ENCODE measurements around the gene TSPAN18.

Gene TSPAN18

GRCh38 chr11:44852952-44853351 is 126.2 kb downstream of the TSPAN18 start:
- in situ Hi-C loops (cut with MboI; ENCODE audit: low pct_unique_long_range_greater_than_20kb, low sequenced_read_pairs, unreplicated experiment) = no loop called here
- DNase-seq (ENCODE audit: low spot score) = no peak
- no peak for TF ChIP-seq CTCF (IDR thresholded peaks at IDR 0.05; ENCODE audit: extremely low read depth, insufficient read depth, missing control alignments)

- in situ Hi-C loops (cut with MboI; ENCODE audit: low pct_unique_long_range_greater_than_20kb, low sequenced_read_pairs, unreplicated experiment) = no loop called here
- no peak for DNase-seq (ENCODE audit: low spot score)
- TF ChIP-seq CTCF (IDR thresholded peaks at IDR 0.05; ENCODE audit: extremely low read depth, insufficient read depth, missing control alignments) = no peak
These were observed 126.9 kb downstream of the TSPAN18 start for GRCh38 chr11:44853666-44854065.

- in situ Hi-C loops (cut with MboI; ENCODE audit: low pct_unique_long_range_greater_than_20kb, low sequenced_read_pairs, unreplicated experiment) = no loop called here
- no peak for DNase-seq (ENCODE audit: low spot score)
- no peak for TF ChIP-seq CTCF (IDR thresholded peaks at IDR 0.05; ENCODE audit: extremely low read depth, insufficient read depth, missing control alignments)
These were observed 127.3 kb downstream of the TSPAN18 start for GRCh38 chr11:44854086-44854485.

- DNase-seq (ENCODE audit: low spot score) = no peak
- in situ Hi-C loops (cut with MboI; ENCODE audit: low pct_unique_long_range_greater_than_20kb, low sequenced_read_pairs, unreplicated experiment) = no loop called here
- no peak for TF ChIP-seq CTCF (IDR thresholded peaks at IDR 0.05; ENCODE audit: extremely low read depth, insufficient read depth, missing control alignments)
These were observed 128.2 kb downstream of the TSPAN18 start for GRCh38 chr11:44854741-44855492.

GRCh38 chr11:44855493-44855849 is 128.7 kb downstream of the TSPAN18 start:
- DNase-seq (ENCODE audit: low spot score) = no peak
- in situ Hi-C loops (cut with MboI; ENCODE audit: low pct_unique_long_range_greater_than_20kb, low sequenced_read_pairs, unreplicated experiment) = no loop called here
- TF ChIP-seq CTCF (IDR thresholded peaks at IDR 0.05; ENCODE audit: extremely low read depth, insufficient read depth, missing control alignments) = no peak

- TF ChIP-seq CTCF (IDR thresholded peaks at IDR 0.05; ENCODE audit: extremely low read depth, insufficient read depth, missing control alignments) = no peak
- in situ Hi-C loops (cut with MboI; ENCODE audit: low pct_unique_long_range_greater_than_20kb, low sequenced_read_pairs, unreplicated experiment) = no loop called here
- no peak for DNase-seq (ENCODE audit: low spot score)
These were observed 130.8 kb downstream of the TSPAN18 start for GRCh38 chr11:44857490-44858090.

All from GM13977 (cell line).